ENCODE data around the gene HIBADH.
A peak's percentile ranks its signal among the peaks of the same experiment; 100 is the strongest.

HIBADH gene

GRCh38 chr7:27491534-27491933 lies 171.1 kb downstream of the HIBADH start:
- no peak overlapping the region for H3K4me3 Mint-ChIP-seq
- no peak for TF ChIP-seq CTCF (IDR thresholded peaks at IDR 0.05)
- peaks cover 21% of the 10 kb centered on the region for H3K36me3 Mint-ChIP-seq (ENCODE audit: low read depth)
- no peak overlapping the region for H3K27ac Mint-ChIP-seq
- peaks cover 11% of the 10 kb centered on the region for H3K27me3 Mint-ChIP-seq (ENCODE audit: low read depth, poor library complexity)
- DNase-seq = no peak
- H3K4me1 Mint-ChIP-seq = no peaks in the 10 kb centered on the region
- H3K9me3 Mint-ChIP-seq = peaks cover 38% of the 10 kb centered on the region

GRCh38 chr7:27487509-27487908 lies 175.2 kb downstream of the HIBADH start:
- TF ChIP-seq CTCF (IDR thresholded peaks at IDR 0.05) = no peak
- no peak overlapping the region for H3K27ac Mint-ChIP-seq
- H3K9me3 Mint-ChIP-seq = peaks cover 24% of the 10 kb centered on the region
- peaks cover 11% of the 10 kb centered on the region for H3K27me3 Mint-ChIP-seq (ENCODE audit: low read depth, poor library complexity)
- no peak for DNase-seq
- H3K4me1 Mint-ChIP-seq = no peaks in the 10 kb centered on the region
- no peak overlapping the region for H3K4me3 Mint-ChIP-seq
- peaks cover 6% of the 10 kb centered on the region for H3K36me3 Mint-ChIP-seq (ENCODE audit: low read depth)

- Mint-ChIP-seq H3K4me1 (peaks cover 5% of the 10 kb centered on the region), H3K27me3 (ENCODE audit: low read depth, poor library complexity) (peaks cover 11% of the 10 kb centered on the region), H3K36me3 (ENCODE audit: low read depth) (no peaks in the 10 kb centered on the region), H3K9me3 (no peaks in the 10 kb centered on the region), H3K27ac (no peak overlapping the region), H3K4me3 (no peak overlapping the region)
- DNase-seq = no peak
- no peak for TF ChIP-seq CTCF (IDR thresholded peaks at IDR 0.05)
These were observed 178.2 kb downstream of the HIBADH start for GRCh38 chr7:27484451-27484850.

GRCh38 chr7:27482219-27482618 lies 180.5 kb downstream of the HIBADH start:
- H3K4me3 Mint-ChIP-seq = no peak overlapping the region
- no peak for DNase-seq
- TF ChIP-seq CTCF (IDR thresholded peaks at IDR 0.05) = no peak
- no peaks in the 10 kb centered on the region for H3K27me3 Mint-ChIP-seq (ENCODE audit: low read depth, poor library complexity)
- H3K36me3 Mint-ChIP-seq (ENCODE audit: low read depth) = no peaks in the 10 kb centered on the region
- no peak overlapping the region for H3K27ac Mint-ChIP-seq
- H3K4me1 Mint-ChIP-seq = peaks cover 21% of the 10 kb centered on the region
- H3K9me3 Mint-ChIP-seq = peaks cover under 1% of the 10 kb centered on the region

GRCh38 chr7:27478556-27478955 lies 184.1 kb downstream of the HIBADH start:
- peaks cover 3% of the 10 kb centered on the region for H3K9me3 Mint-ChIP-seq
- no peaks in the 10 kb centered on the region for H3K36me3 Mint-ChIP-seq (ENCODE audit: low read depth)
- no peak overlapping the region for H3K27ac Mint-ChIP-seq
- no peak for DNase-seq
- TF ChIP-seq CTCF (IDR thresholded peaks at IDR 0.05) = no peak
- peaks cover 41% of the 10 kb centered on the region for H3K4me1 Mint-ChIP-seq
- peaks cover 3% of the 10 kb centered on the region for H3K27me3 Mint-ChIP-seq (ENCODE audit: low read depth, poor library complexity)
- H3K4me3 Mint-ChIP-seq = no peak overlapping the region

- no peak for DNase-seq
- H3K27me3 Mint-ChIP-seq (ENCODE audit: low read depth, poor library complexity) = peaks cover 3% of the 10 kb centered on the region
- peaks cover 45% of the 10 kb centered on the region for H3K4me1 Mint-ChIP-seq
These were observed 184.6 kb downstream of the HIBADH start for GRCh38 chr7:27478084-27478483.

More at GRCh38 chr7:27478084-27478483, 184.6 kb downstream of the HIBADH start:
- Mint-ChIP-seq H3K27ac (peak overlapping the region; percentile 7), H3K9me3 (peaks cover 3% of the 10 kb centered on the region), H3K4me3 (no peak overlapping the region), H3K36me3 (ENCODE audit: low read depth) (no peaks in the 10 kb centered on the region)
- TF ChIP-seq CTCF (IDR thresholded peaks at IDR 0.05) = no peak

Data from nephron progenitor cell (in vitro differentiated cells).